Sigmoid colon (tissue), 4 donors: ENCODE measurements around the gene NRXN3.

Experiments used
- EP300 ChIP-seq, 4 donors: sonication (generic); formaldehyde crosslinking; IDR thresholded peaks; one replicate each; pipeline ENCODE4 v1.6.1; 2017; ENCODE audit warnings: antibody characterized with exemption in 4 of 4
- POLR2A ChIP-seq, 2 donors: fragments of 450-650 bp; IDR thresholded peaks; one replicate each; pipeline ENCODE4 v1.6.1; 2016; ENCODE audit warnings: antibody characterized with exemption in 2 of 2, mild to moderate bottlenecking in 2 of 2, moderate library complexity in 2 of 2
- POLR2AphosphoS5 ChIP-seq, 4 donors: sonication (generic); formaldehyde crosslinking; IDR thresholded peaks; one replicate each; pipeline ENCODE4 v1.6.1; 2017; ENCODE audit warnings: antibody characterized with exemption in 4 of 4
- TF ChIP-seq, protein P1 (sequence below), 4 experiments: fragments of 450-650 bp in 3 of 4; fragments of 200-600 bp in 1 of 4; IDR thresholded peaks; one replicate each; pipeline ENCODE4 v1.5.1; 2016 to 2019; ENCODE audit warnings: antibody characterized with exemption in 4 of 4, mild to moderate bottlenecking in 3 of 4, moderate library complexity in 2 of 4

GRCh38 chr14:79571366-79571765, 1401.2 kb downstream of the NRXN3 start:
- TF ChIP-seq, protein P1, sequence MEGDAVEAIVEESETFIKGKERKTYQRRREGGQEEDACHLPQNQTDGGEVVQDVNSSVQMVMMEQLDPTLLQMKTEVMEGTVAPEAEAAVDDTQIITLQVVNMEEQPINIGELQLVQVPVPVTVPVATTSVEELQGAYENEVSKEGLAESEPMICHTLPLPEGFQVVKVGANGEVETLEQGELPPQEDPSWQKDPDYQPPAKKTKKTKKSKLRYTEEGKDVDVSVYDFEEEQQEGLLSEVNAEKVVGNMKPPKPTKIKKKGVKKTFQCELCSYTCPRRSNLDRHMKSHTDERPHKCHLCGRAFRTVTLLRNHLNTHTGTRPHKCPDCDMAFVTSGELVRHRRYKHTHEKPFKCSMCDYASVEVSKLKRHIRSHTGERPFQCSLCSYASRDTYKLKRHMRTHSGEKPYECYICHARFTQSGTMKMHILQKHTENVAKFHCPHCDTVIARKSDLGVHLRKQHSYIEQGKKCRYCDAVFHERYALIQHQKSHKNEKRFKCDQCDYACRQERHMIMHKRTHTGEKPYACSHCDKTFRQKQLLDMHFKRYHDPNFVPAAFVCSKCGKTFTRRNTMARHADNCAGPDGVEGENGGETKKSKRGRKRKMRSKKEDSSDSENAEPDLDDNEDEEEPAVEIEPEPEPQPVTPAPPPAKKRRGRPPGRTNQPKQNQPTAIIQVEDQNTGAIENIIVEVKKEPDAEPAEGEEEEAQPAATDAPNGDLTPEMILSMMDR (IDR thresholded peaks at IDR 0.05), result no peak
- TF ChIP-seq POLR2A (IDR thresholded peaks at IDR 0.05), result no peak
- no peak for TF ChIP-seq EP300 (IDR thresholded peaks at IDR 0.05)
- no peak for TF ChIP-seq POLR2AphosphoS5 (IDR thresholded peaks at IDR 0.05)
